G401 (cell line): ENCODE data around the gene PAX8. TPM values are rescaled to one million over a fixed set of nuclear protein-coding genes. Genes with fewer than 3 reads are reported as not detected.

Source experiments
- total RNA-seq: library from RNA; depleted of rRNA; stranded (reverse); fragments of >200 nt; shearing (Covaris generic); gene quantifications from 2 replicates; pipeline ENCODE4 v1.2.3, GENCODE V29; 2014; rRNA removed

Gene PAX8
- total RNA-seq, 1 experiment from 2014 or later, result not detected

Other genes starting within 250 kb of the PAX8 start
- not detected in 2 replicates for gene IL36B, start 226.1 kb downstream of the PAX8 start, total RNA-seq
- not detected in 2 replicates for gene IL36RN, start 219.7 kb downstream of the PAX8 start, total RNA-seq
- not detected in 2 replicates for gene IL1F10, start 211.0 kb downstream of the PAX8 start, total RNA-seq
- gene IL1RN, start 151.3 kb downstream of the PAX8 start, total RNA-seq, result not detected in 2 replicates
- 0.25 TPM in 1 of 2 replicates, not detected in the other for gene PSD4, start 105.0 kb downstream of the PAX8 start, total RNA-seq
- gene ZNG1B, start 158.8 kb upstream of the PAX8 start, total RNA-seq, result 35.3 and 41.7 TPM in 2 replicates
- not detected in 2 replicates for gene FOXD4L1, start 219.7 kb upstream of the PAX8 start, total RNA-seq